Left ventricle myocardium inferior (tissue), 1 donor: ENCODE results near the gene COMMD2. TPM values are rescaled to one million over a fixed set of nuclear protein-coding genes. Genes with fewer than 3 reads are reported as not detected.
A peak's percentile ranks its signal among the peaks of the same experiment; 100 is the strongest.

ENCODE experiments used
- DNase-seq: peaks from one replicate; pipeline ENCODE4 v3.0.0-alpha.2; 2020
- H3K27ac ChIP-seq: fragments of 200-600 bp; replicated peaks from 2 replicates; pipeline ENCODE4 v1.8.0; 2021
- H3K27me3 ChIP-seq: fragments of 200-600 bp; 2 replicates; pipeline ENCODE4 v1.8.0; 2021; ENCODE audit warnings: low read depth
- H3K36me3 ChIP-seq: fragments of 200-600 bp; 2 replicates; pipeline ENCODE4 v1.8.0; 2021
- H3K4me1 ChIP-seq: fragments of 200-600 bp; 2 replicates; pipeline ENCODE4 v1.8.0; 2021
- H3K4me3 ChIP-seq: fragments of 200-600 bp; 2 replicates; pipeline ENCODE4 v1.8.0; 2021; ENCODE audit warnings: mild to moderate bottlenecking, moderate library complexity
- H3K9me3 ChIP-seq: fragments of 200-600 bp; replicated peaks from 2 replicates; pipeline ENCODE4 v1.8.0; 2021
- CTCF ChIP-seq: fragments of 200-600 bp; IDR thresholded peaks from 2 replicates; pipeline ENCODE4 v1.8.0; 2021; ENCODE audit warnings: antibody characterized with exemption, mild to moderate bottlenecking, borderline replicate concordance
- intact Hi-C: fragments of 100-400 bp; cut with micrococcal nuclease; formaldehyde crosslinking; loops from one replicate; pipeline ENCODE4 v1.11.0; 2022
- total RNA-seq: library from RNA; stranded (reverse); fragmentation: NEBNext Ultra II Directional; extraction: Animal tissue kit (Norgen Biotek cat#: 25700); gene quantifications from one replicate; pipeline ENCODE4 v1.2.1, GENCODE V29; 2021
- donor health status: DM: no; HTN: yes; CAD: no; lungs with severe emphysema.

COMMD2 gene
- total RNA-seq, 1 donor from 2014 or later = 18.4 TPM

- no peak for DNase-seq
- Histone ChIP-seq H3K4me3 (no peak overlapping the region), H3K27me3 (peaks cover 9% of the 10 kb centered on the region), H3K9me3 (no peaks in the 10 kb centered on the region), H3K27ac (no peak overlapping the region), H3K4me1 (no peaks in the 10 kb centered on the region), H3K36me3 (no peaks in the 10 kb centered on the region)
- intact Hi-C loops = loop anchor here (5.0 kb wide), 1 partner anchor 259 kb away; no protein-coding TSS in a partner anchor
- TF ChIP-seq CTCF = peak; percentile 85
Measured at GRCh38 chr3:149771652-149772271, 19.5 kb upstream of the COMMD2 start.

GRCh38 chr3:149770246-149770645, 18.0 kb upstream of the COMMD2 start:
- TF ChIP-seq CTCF = no peak
- intact Hi-C loops = loop anchor here (5.0 kb wide), 1 partner anchor 258 kb away; no protein-coding TSS in a partner anchor
- no peak overlapping the region for H3K27ac ChIP-seq
- no peaks in the 10 kb centered on the region for H3K9me3 ChIP-seq
- peaks cover 9% of the 10 kb centered on the region for H3K27me3 ChIP-seq
- no peak overlapping the region for H3K4me3 ChIP-seq
- H3K4me1 ChIP-seq = no peaks in the 10 kb centered on the region
- no peak for DNase-seq
- no peaks in the 10 kb centered on the region for H3K36me3 ChIP-seq

GRCh38 chr3:149768704-149769103, 16.4 kb upstream of the COMMD2 start:
- H3K4me3 ChIP-seq = no peak overlapping the region
- DNase-seq = no peak
- H3K4me1 ChIP-seq = no peaks in the 10 kb centered on the region
- no peaks in the 10 kb centered on the region for H3K9me3 ChIP-seq
- H3K27ac ChIP-seq = no peak overlapping the region
- intact Hi-C loops = no loop called here
- no peaks in the 10 kb centered on the region for H3K36me3 ChIP-seq
- TF ChIP-seq CTCF = no peak
- H3K27me3 ChIP-seq = peaks cover 22% of the 10 kb centered on the region

- no peak for TF ChIP-seq CTCF
- no peaks in the 10 kb centered on the region for H3K9me3 ChIP-seq
- intact Hi-C loops = no loop called here
- H3K36me3 ChIP-seq = no peaks in the 10 kb centered on the region
- H3K4me3 ChIP-seq = no peak overlapping the region
- DNase-seq = no peak
- no peak overlapping the region for H3K27ac ChIP-seq
- no peaks in the 10 kb centered on the region for H3K4me1 ChIP-seq
- H3K27me3 ChIP-seq = peaks cover 30% of the 10 kb centered on the region
Measured at GRCh38 chr3:149767720-149768119, 15.4 kb upstream of the COMMD2 start.

GRCh38 chr3:149765762-149766334, 13.6 kb upstream of the COMMD2 start:
- no peaks in the 10 kb centered on the region for H3K9me3 ChIP-seq
- H3K4me1 ChIP-seq = no peaks in the 10 kb centered on the region
- DNase-seq = no peak
- intact Hi-C loops = no loop called here
- H3K27me3 ChIP-seq = peaks cover 38% of the 10 kb centered on the region
- H3K4me3 ChIP-seq = no peak overlapping the region
- no peak overlapping the region for H3K27ac ChIP-seq
- TF ChIP-seq CTCF = peak; percentile 48
- H3K36me3 ChIP-seq = no peaks in the 10 kb centered on the region
